ENCODE measurements around the gene GTF2F1.

- no peak for TF ChIP-seq POLR2A (IDR thresholded peaks at IDR 0.05)
- TF ChIP-seq CTCF (IDR thresholded peaks at IDR 0.05), result no peak
These were observed 9.8 kb downstream of the GTF2F1 start for GRCh38 chr19:6383188-6383587.

Data from right lobe of liver (tissue), 4 donors.